ENCODE data around the gene TMEM82.

Gene TMEM82

GRCh38 chr1:15771836-15772515 lies 29.7 kb downstream of the TMEM82 start:
- H3K4me1 ChIP-seq (ENCODE audit: insufficient read depth, low read length): no peaks in the 10 kb centered on the region

DNA sequence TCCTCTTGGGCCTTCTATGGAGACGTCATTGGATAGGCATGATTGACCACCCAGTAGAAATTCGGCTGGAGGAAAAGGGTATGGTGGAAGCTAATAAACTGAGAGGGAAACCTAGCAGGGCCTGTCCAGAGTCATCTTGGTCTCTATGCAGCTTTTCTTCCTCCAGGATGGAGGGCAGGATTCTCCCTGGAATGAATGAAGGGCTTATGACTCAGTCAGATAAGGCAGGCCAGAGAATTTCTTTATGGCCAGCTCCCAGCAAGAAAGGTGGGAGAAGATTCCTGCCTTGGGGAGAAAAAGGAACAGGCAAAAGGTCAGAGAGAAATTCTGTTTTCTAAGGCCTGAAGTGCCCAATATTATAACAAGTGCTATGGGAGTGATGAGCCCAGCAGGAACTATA lies 33.4 kb downstream of the TMEM82 start:
- Histone ChIP-seq H3K9me3 (ENCODE audit: low read length) (no peaks in the 10 kb centered on the region), H3K36me3 (ENCODE audit: insufficient read depth, low read length) (peaks cover 2% of the 10 kb centered on the region), H2AFZ (ENCODE audit: low read depth, low read length) (no peak overlapping the region), H3K4me3 (ENCODE audit: low read length) (no peak overlapping the region), H3K4me1 (ENCODE audit: insufficient read depth, low read length) (no peaks in the 10 kb centered on the region), H3K27me3 (ENCODE audit: insufficient read depth, low read length) (no peaks in the 10 kb centered on the region)

More at GRCh38 chr1:15771836-15772515, 29.7 kb downstream of the TMEM82 start:
- Histone ChIP-seq H3K36me3 (ENCODE audit: insufficient read depth, low read length) (peaks cover 2% of the 10 kb centered on the region), H3K9me3 (ENCODE audit: low read length) (no peaks in the 10 kb centered on the region), H3K4me3 (ENCODE audit: low read length) (no peak overlapping the region), H3K27me3 (ENCODE audit: insufficient read depth, low read length) (no peaks in the 10 kb centered on the region), H2AFZ (ENCODE audit: low read depth, low read length) (no peak overlapping the region)

DNA sequence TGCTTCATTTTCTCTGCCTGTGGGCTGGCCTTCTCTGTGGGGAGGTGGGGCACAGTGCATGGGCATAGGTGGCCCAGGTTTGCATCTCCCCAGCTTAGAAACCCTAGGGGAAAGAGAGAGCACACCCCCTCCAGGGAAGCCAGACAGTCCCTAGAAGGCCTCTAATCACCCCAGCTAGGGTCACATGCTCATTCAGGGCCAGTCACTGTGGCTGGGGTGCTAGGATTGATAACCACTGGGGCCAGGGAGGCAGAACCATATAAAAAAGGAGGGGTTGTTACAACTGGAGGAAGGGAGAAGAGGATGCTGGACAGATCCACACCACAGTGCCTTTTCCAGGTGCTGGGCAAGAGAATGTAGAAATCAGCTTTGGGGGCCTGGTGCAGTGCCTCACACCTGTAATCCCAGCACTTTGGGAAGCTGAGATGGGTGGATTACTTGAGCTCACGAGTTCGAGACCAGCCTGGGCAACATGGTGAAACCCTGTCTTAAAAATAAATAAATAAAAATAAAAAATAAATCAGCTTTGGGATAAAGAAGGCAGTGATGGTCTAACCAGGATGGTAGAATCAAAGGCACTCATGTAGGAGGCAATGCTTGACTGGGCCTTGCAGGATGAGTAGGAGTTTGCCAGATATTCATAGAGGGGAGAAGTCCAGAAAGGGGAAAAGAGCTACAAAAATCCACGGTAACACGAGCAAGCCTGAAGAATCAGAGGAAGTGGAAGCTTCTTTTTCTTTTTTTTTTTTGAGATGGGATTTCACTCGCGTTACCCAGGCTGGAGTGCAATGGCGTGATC lies 35.8 kb downstream of the TMEM82 start:
- H3K4me3 ChIP-seq (ENCODE audit: low read length): no peak overlapping the region
- no peaks in the 10 kb centered on the region for H3K9me3 ChIP-seq (ENCODE audit: low read length)
- H2AFZ ChIP-seq (ENCODE audit: low read depth, low read length): no peak overlapping the region
- H3K27me3 ChIP-seq (ENCODE audit: insufficient read depth, low read length): no peaks in the 10 kb centered on the region
- H3K4me1 ChIP-seq (ENCODE audit: insufficient read depth, low read length): no peaks in the 10 kb centered on the region
- H3K36me3 ChIP-seq (ENCODE audit: insufficient read depth, low read length): peaks cover 5% of the 10 kb centered on the region

DNA sequence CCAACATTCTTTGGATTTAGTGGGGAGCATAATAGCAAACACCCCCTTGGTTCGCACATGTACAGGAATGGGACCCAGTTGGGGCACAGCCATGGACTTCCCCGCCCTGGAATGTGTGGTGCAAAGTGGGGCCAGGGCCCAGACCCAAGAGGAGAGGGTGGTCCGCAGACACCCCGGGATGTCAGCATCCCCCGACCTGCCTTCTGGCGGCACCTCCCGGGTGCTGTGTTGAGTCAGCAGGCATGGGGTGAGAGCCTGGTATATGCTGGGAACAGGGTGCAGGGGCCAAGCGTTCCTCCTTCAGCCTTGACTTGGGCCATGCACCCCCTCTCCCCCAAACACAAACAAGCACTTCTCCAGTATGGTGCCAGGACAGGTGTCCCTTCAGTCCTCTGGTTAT lies 43.4 kb downstream of the TMEM82 start:
- H3K4me3 ChIP-seq (ENCODE audit: low read length): no peak overlapping the region
- H3K27me3 ChIP-seq (ENCODE audit: insufficient read depth, low read length): no peaks in the 10 kb centered on the region
- no peaks in the 10 kb centered on the region for H3K9me3 ChIP-seq (ENCODE audit: low read length)
- peaks cover 3% of the 10 kb centered on the region for H3K36me3 ChIP-seq (ENCODE audit: insufficient read depth, low read length)
- H2AFZ ChIP-seq (ENCODE audit: low read depth, low read length): no peak overlapping the region
- no peaks in the 10 kb centered on the region for H3K4me1 ChIP-seq (ENCODE audit: insufficient read depth, low read length)

DNA sequence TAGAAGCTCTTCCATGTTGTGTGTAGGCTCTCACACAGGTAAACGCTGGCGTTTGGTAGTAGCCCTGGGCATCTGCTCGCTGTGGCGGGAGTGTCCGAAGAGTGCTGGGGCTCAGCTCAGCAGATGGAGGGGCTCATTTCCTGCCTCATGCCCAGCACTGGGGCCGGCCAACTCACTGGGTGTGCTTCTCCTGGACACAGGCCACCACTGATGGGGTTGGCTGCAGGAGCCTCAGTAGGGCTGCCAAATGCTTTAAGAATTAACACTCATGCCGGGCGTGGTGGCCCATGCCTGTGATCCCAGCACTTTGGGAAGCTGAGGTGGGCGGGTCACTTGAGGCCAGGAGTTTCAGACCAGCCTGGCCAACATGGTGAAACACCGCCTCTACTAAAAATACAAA lies 44.3 kb downstream of the TMEM82 start:
- Histone ChIP-seq H3K9me3 (ENCODE audit: low read length) (no peaks in the 10 kb centered on the region), H3K27me3 (ENCODE audit: insufficient read depth, low read length) (no peaks in the 10 kb centered on the region), H3K4me1 (ENCODE audit: insufficient read depth, low read length) (no peaks in the 10 kb centered on the region), H3K4me3 (ENCODE audit: low read length) (no peak overlapping the region), H2AFZ (ENCODE audit: low read depth, low read length) (no peak overlapping the region), H3K36me3 (ENCODE audit: insufficient read depth, low read length) (no peaks in the 10 kb centered on the region)

DNA sequence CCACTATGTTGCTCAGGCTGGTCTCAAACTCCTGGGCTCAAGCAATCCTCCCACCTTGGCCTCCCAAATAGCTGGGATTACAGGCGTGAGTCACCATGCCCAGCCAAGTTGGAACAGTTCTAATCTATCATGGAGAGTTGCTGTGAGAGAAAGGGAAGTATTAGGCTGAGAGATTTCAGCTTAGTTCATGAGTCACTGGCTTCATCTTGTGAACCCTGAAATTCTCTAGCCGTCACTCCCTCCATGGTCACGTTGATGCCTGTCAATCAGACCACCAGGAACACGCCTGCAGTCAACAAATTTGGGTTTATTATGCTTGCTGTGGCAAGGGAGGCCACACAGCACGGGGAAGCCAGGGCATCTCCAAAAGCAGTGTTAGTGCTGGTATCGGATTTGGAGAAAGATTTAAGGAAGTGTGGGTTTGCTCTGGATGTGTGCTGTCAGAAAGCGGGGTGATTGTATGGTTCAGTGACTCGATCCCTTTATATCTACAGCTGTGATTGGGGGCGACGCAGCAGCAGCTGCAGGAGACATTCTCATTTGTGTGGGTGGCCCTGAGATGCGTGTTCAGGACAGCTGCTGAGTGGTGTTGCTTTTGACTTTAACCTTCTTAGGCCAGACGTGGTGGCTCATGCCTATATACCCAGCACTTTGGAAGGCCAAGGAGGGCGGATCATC lies 46.5 kb downstream of the TMEM82 start:
- H3K27me3 ChIP-seq (ENCODE audit: insufficient read depth, low read length): no peaks in the 10 kb centered on the region
- H3K4me1 ChIP-seq (ENCODE audit: insufficient read depth, low read length): no peaks in the 10 kb centered on the region
- H3K4me3 ChIP-seq (ENCODE audit: low read length): no peak overlapping the region
- no peak overlapping the region for H2AFZ ChIP-seq (ENCODE audit: low read depth, low read length)
- no peaks in the 10 kb centered on the region for H3K36me3 ChIP-seq (ENCODE audit: insufficient read depth, low read length)
- no peaks in the 10 kb centered on the region for H3K9me3 ChIP-seq (ENCODE audit: low read length)

DNA sequence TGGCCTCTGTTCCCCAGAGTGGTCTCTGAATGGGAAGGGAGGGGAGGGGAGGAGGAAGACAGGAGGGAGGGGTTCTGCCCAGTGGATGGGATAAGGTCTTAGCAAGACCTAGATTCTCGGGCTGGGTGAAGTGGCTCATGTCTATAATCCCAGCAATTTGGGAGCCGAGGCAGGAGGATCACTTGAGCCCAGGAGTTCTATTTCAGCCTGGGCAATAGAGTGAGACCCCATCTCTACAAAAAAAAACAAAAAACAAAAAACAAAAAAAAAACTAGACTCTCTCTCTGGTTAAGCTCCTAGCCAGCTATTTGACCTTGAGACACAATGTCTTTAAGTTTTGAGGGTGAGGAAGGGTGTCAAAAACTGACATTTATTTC lies 53.8 kb downstream of the TMEM82 start:
- Histone ChIP-seq H3K4me3 (ENCODE audit: low read length) (no peak overlapping the region), H3K4me1 (ENCODE audit: insufficient read depth, low read length) (peaks cover 15% of the 10 kb centered on the region), H3K36me3 (ENCODE audit: insufficient read depth, low read length) (no peaks in the 10 kb centered on the region), H3K9me3 (ENCODE audit: low read length) (no peaks in the 10 kb centered on the region), H2AFZ (ENCODE audit: low read depth, low read length) (no peak overlapping the region), H3K27me3 (ENCODE audit: insufficient read depth, low read length) (peaks cover 6% of the 10 kb centered on the region)
